Kidney (tissue), 14 donors: ENCODE results near the gene PACS2. TPM values are rescaled to one million over a fixed set of nuclear protein-coding genes. Genes with fewer than 3 reads are reported as not detected.

ENCODE experiments used
- DNase-seq, 5 donors: peaks; one replicate each; pipeline ENCODE4 v3.0.0-alpha.2; 2013 to 2020
- FAIRE-seq: peaks from 2 replicates; lab custom pipeline; 2012; peaks lifted over from hg19 to GRCh38; lab: Jason Lieb, UNC
- H3K27ac ChIP-seq, 2 donors: one replicate each; pipeline ENCODE4 v1.7.0; 2013; ENCODE audit warnings: low read depth in 2 of 2, low read length in 2 of 2, inconsistent platforms in 1 of 2
- H3K27me3 ChIP-seq: one replicate; pipeline ENCODE4 v1.7.1; 2013; ENCODE audit warnings: low read length, inconsistent platforms; ENCODE audit not compliant: control insufficient read depth, insufficient read depth
- H3K36me3 ChIP-seq, 3 donors: one replicate each; pipeline versions ENCODE4 v1.7.0 to v1.7.1; 2013; ENCODE audit warnings: low read length in 3 of 3, control low read depth in 1 of 3, inconsistent platforms in 1 of 3; ENCODE audit not compliant: insufficient read depth in 3 of 3, control insufficient read depth in 2 of 3
- H3K4me1 ChIP-seq, 3 donors: one replicate each; pipeline versions ENCODE4 v1.7.0 to v1.7.1; 2013; ENCODE audit warnings: low read length in 3 of 3, inconsistent platforms in 1 of 3, low read depth in 1 of 3; ENCODE audit not compliant: control insufficient read depth in 2 of 3, insufficient read depth in 2 of 3
- H3K4me3 ChIP-seq, 3 donors: one replicate each; pipeline versions ENCODE4 v1.7.0 to v1.8.1; 2013; ENCODE audit warnings: low read length in 3 of 3, control low read depth in 1 of 3, inconsistent platforms in 1 of 3
- H3K9ac ChIP-seq, 3 donors: one replicate each; pipeline versions ENCODE4 v1.7.0 to v1.7.1; 2013; ENCODE audit warnings: low read length in 3 of 3, control low read depth in 1 of 3, inconsistent platforms in 1 of 3
- H3K9me3 ChIP-seq, 3 donors: one replicate each; pipeline versions ENCODE4 v1.7.0 to v1.7.1; 2013; ENCODE audit warnings: low read length in 3 of 3, control low read depth in 1 of 3, inconsistent platforms in 1 of 3; ENCODE audit not compliant: control insufficient read depth in 2 of 3, insufficient read depth in 1 of 3
- CTCF ChIP-seq: IDR thresholded peaks from 3 replicates; pipeline ENCODE4 v1.5.1; 2012; ENCODE audit warnings: mild to moderate bottlenecking, moderate library complexity, borderline replicate concordance; ENCODE audit not compliant: insufficient read depth; ENCODE audit errors: extremely low read depth
- intact Hi-C: fragments of 100-400 bp; cut with DNase I; formaldehyde crosslinking; loops from one replicate; pipeline ENCODE4 v1.11.1; 2022
- polyA plus RNA-seq: library from polyadenylated mRNA; stranded (reverse); fragments of 350-450 nt; fragmentation: Illumina TruSeq; extraction: RNeasy Lipid Tissue Mini Kit (QIAGEN cat#74804); gene quantifications from one replicate; pipeline ENCODE4 v1.2.3, GENCODE V29; 2014; ENCODE audit warnings: low read depth, low replicate concordance; ENCODE audit not compliant: insufficient read depth
- total RNA-seq: library from RNA; stranded (reverse); fragmentation: NEBNext Ultra II Directional; extraction: Animal tissue kit (Norgen Biotek cat#: 25700); gene quantifications from one replicate; pipeline ENCODE4 v1.2.1, GENCODE V29; 2021
- donor health status: control.
- donor health status: control.
- donor health status: control.
- donor health status: control.
- donor health status: control.
- donor health status: DM: yes; HTN: yes; CAD: no.
- donor health status: Normal renal cell carcinoma (clear cell type).

PACS2 gene
- total and polyA plus RNA-seq, 2 donors from 2014 or later, result 35.7 to 83.9 TPM

DNA sequence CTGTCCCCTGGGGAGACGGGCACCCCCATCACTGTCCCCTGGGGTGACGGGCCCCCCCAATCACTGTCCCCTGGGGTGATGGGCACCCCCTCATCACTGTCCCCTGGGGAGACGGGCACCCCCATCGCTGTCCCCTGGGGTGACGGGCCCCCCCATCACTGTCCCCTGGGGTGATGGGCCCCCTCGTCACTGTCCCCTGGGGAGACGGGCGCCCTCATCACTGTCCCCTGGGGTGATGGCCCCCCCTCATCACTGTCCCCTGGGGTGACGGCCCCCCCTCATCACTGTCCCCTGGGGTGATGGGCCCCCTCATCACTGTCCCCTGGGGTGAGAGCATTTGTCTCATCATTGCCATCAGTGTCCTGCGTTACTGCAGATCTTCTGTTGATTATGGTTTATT lies 38.6 kb downstream of the PACS2 start:
- intact Hi-C loops, result loop anchor here (5.0 kb wide), 1 partner anchor 151 kb away; no protein-coding TSS in a partner anchor

DNA sequence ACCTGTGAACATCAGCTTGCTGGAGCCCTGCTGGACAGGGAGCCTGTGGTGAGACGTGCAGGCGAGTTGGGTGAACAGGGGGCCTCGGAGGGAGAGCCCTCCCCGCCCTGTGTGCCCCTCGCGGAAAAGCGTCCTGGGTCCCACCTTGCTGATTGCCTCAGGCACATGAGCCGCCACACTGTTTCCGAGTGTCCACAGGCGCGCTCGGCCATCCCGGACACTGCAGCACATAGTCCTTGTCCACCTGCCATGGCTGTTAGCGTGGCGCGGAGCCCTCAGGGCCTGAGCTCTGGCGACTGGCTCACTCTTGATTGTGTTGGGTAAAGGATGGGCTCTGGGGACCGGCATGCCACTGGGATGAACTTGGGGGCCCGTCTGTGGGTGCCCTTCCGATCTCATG lies 40.0 kb downstream of the PACS2 start:
- Histone ChIP-seq H3K4me1 (peaks cover 0 to 4% (median 4%) of the 10 kb centered on the region in 3 donors), H3K4me3 (no peak overlapping the region), H3K27me3 (no peaks in the 10 kb centered on the region), H3K27ac (no peak overlapping the region), H3K36me3 (no peaks in the 10 kb centered on the region), H3K9ac (no peak overlapping the region), H3K9me3 (no peaks in the 10 kb centered on the region)
- no peak for FAIRE-seq
- no peak for TF ChIP-seq CTCF
- intact Hi-C loops, result loop anchor here (5.0 kb wide), 1 partner anchor 152 kb away; no protein-coding TSS in a partner anchor
- no peak for DNase-seq

More for the DNA sequence above, 38.6 kb downstream of the PACS2 start:
- Histone ChIP-seq H3K9me3 (no peaks in the 10 kb centered on the region), H3K9ac (no peak overlapping the region), H3K36me3 (no peaks in the 10 kb centered on the region), H3K27ac (no peak overlapping the region), H3K27me3 (no peaks in the 10 kb centered on the region), H3K4me1 (peaks cover 0 to 4% (median 4%) of the 10 kb centered on the region in 3 donors), H3K4me3 (no peak overlapping the region)
- no peak for TF ChIP-seq CTCF
- FAIRE-seq (no peak), DNase-seq (peak in 1 of 5 donors; percentile 46)

- no peaks in the 10 kb centered on the region for H3K9me3 ChIP-seq
- FAIRE-seq, result no peak
- H3K36me3 ChIP-seq, result no peaks in the 10 kb centered on the region
- intact Hi-C loops, result no loop called here
- H3K27me3 ChIP-seq, result no peaks in the 10 kb centered on the region
- no peak overlapping the region for H3K27ac ChIP-seq
- DNase-seq, result no peak
- H3K4me3 ChIP-seq, result no peak overlapping the region
- H3K4me1 ChIP-seq, result peaks cover 0 to 4% (median 4%) of the 10 kb centered on the region in 3 donors
- TF ChIP-seq CTCF, result no peak
- no peak overlapping the region for H3K9ac ChIP-seq
Observed at GRCh38 chr14:105355049-105355575, 40.6 kb downstream of the PACS2 start.
